Naive thymus-derived CD4-positive, alpha-beta T cell (primary cell): ENCODE data around the gene SCMH1. TPM values are rescaled to one million over a fixed set of nuclear protein-coding genes. Genes with fewer than 3 reads are reported as not detected.
A peak's percentile ranks its signal among the peaks of the same experiment; 100 is the strongest.
"Not testable (repeated sequence)": the region's sequence is repeated elsewhere in the genome, so short reads cannot be mapped to it uniquely, and the experiment has no call there.

Source experiments
- ATAC-seq: fragments of 150-1000 bp; cut with Tn5 transposase; 2 replicates; pipeline ENCODE4 v1.10.0; 2021; ENCODE audit warnings: mild to moderate bottlenecking, moderate library complexity
- CTCF ChIA-PET: fragments of 350-600 bp; sonication (Branson Sonifier 250); formaldehyde crosslinking; loops from one replicate; lab custom pipeline; 2021; ENCODE audit warnings: antibody characterized with exemption; lab: Charles Lee
- POLR2A ChIA-PET: fragments of 350-600 bp; sonication (Branson Sonifier 250); formaldehyde crosslinking; loops from one replicate; lab custom pipeline; 2021; ENCODE audit warnings: antibody characterized with exemption, inconsistent platforms; lab: Charles Lee
- DNase-seq, 9 donors: peaks; one replicate each; pipeline versions ENCODE4 v3.0.0 to v3.0.0-alpha.2; 2020 to 2022; ENCODE audit warnings: mixed read lengths in 1 of 9
- H3K27ac ChIP-seq: one replicate; pipeline ENCODE4 v1.7.0; 2013; ENCODE audit warnings: mild to moderate bottlenecking, low read depth, low read length, moderate library complexity
- H3K27me3 ChIP-seq, 2 donors: one replicate each; pipeline ENCODE4 v1.7.0; 2013; ENCODE audit warnings: low read length in 2 of 2, mild to moderate bottlenecking in 2 of 2, moderate library complexity in 2 of 2; ENCODE audit not compliant: control insufficient read depth in 2 of 2, insufficient read depth in 2 of 2
- H3K36me3 ChIP-seq, 3 experiments: 1 replicate in 2 of 3; 2 replicates in 1 of 3; pipeline ENCODE4 v1.7.0; 2013; ENCODE audit warnings: low read length in 3 of 3, mild to moderate bottlenecking in 3 of 3, moderate library complexity in 1 of 3; ENCODE audit not compliant: insufficient read depth in 3 of 3, control insufficient read depth in 2 of 3
- H3K4me1 ChIP-seq, 2 donors: one replicate each; pipeline ENCODE4 v1.7.0; 2013; ENCODE audit warnings: low read length in 2 of 2, mild to moderate bottlenecking in 2 of 2, moderate library complexity in 1 of 2; ENCODE audit not compliant: control insufficient read depth in 2 of 2, insufficient read depth in 2 of 2
- H3K4me3 ChIP-seq: 2 replicates; pipeline ENCODE4 v1.7.0; 2013; ENCODE audit warnings: mild to moderate bottlenecking, low read length
- H3K9me3 ChIP-seq, 3 experiments: 1 replicate in 2 of 3; 2 replicates in 1 of 3; pipeline ENCODE4 v1.7.0; 2013; ENCODE audit warnings: low read length in 3 of 3; ENCODE audit not compliant: control insufficient read depth in 2 of 3
- H3K27ac Mint-ChIP-seq, 9 donors: one replicate each; pipeline ENCODE4 v1.8.0; 2020 to 2022; ENCODE audit warnings: mixed read lengths in 9 of 9, mild to moderate bottlenecking in 8 of 9, moderate library complexity in 5 of 9, inconsistent platforms in 2 of 9
- H3K27me3 Mint-ChIP-seq, 5 donors: one replicate each; pipeline ENCODE4 v1.8.0; 2021 to 2022; ENCODE audit warnings: mixed read lengths in 5 of 5, mild to moderate bottlenecking in 1 of 5
- H3K36me3 Mint-ChIP-seq, 5 donors: one replicate each; pipeline ENCODE4 v1.8.0; 2020 to 2022; ENCODE audit warnings: mixed read lengths in 5 of 5, mild to moderate bottlenecking in 3 of 5, inconsistent platforms in 1 of 5
- H3K4me1 Mint-ChIP-seq, 7 donors: one replicate each; pipeline ENCODE4 v1.8.0; 2020 to 2022; ENCODE audit warnings: mixed read lengths in 7 of 7, mild to moderate bottlenecking in 3 of 7, inconsistent platforms in 1 of 7
- H3K4me3 Mint-ChIP-seq, 10 donors: one replicate each; pipeline ENCODE4 v1.8.0; 2020 to 2022; ENCODE audit warnings: mild to moderate bottlenecking in 10 of 10, mixed read lengths in 10 of 10, moderate library complexity in 6 of 10, inconsistent platforms in 2 of 10
- H3K9me3 Mint-ChIP-seq, 11 donors: one replicate each; pipeline ENCODE4 v1.8.0; 2020 to 2022; ENCODE audit warnings: mixed read lengths in 11 of 11, mild to moderate bottlenecking in 4 of 11, inconsistent platforms in 1 of 11, moderate library complexity in 1 of 11
- intact Hi-C, 2 donors: fragments of 100-400 bp; cut with micrococcal nuclease; formaldehyde crosslinking; loops; one replicate each; pipeline ENCODE4 v1.15.1; 2023
- polyA plus RNA-seq, 2 donors: library from polyadenylated mRNA; unstranded; fragments of 300-500 nt; fragmentation: Illumina TruSeq; gene quantifications; one replicate each; pipeline ENCODE4 v1.2.3, GENCODE V29; 2021
- total RNA-seq, 6 experiments: library from RNA in 5 of 6; stranded (reverse) in 5 of 6; gene quantifications; 1 replicate in 5 of 6; 2 replicates in 1 of 6; pipeline ENCODE4 v1.2.3 and lab custom pipeline; 2021 to 2026

SCMH1 gene
- total and polyA plus RNA-seq, 7 experiments from 2014 or later, result 3.6 to 18.6 (median 16.8) TPM

DNA sequence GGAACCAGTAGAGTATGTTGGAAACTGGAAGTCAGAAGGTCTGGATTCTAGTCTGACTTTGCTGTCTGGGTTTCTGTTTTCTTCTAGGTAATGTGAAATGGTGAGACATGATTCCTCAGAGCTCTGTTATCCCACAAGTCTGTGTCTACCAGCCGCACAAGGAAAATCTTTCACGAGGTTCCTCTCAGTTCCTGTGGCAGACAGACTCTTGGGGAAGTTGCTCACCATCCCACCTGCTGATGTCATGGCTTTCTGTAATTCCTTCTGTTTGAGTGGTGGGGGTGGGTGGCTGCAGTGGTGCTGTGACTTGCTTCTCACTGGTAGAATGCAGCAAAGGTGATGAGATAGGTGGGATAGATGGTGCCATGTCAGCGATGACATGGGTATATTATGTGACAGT, 17.1 kb upstream of the SCMH1 start:
- no peak for ATAC-seq

DNA sequence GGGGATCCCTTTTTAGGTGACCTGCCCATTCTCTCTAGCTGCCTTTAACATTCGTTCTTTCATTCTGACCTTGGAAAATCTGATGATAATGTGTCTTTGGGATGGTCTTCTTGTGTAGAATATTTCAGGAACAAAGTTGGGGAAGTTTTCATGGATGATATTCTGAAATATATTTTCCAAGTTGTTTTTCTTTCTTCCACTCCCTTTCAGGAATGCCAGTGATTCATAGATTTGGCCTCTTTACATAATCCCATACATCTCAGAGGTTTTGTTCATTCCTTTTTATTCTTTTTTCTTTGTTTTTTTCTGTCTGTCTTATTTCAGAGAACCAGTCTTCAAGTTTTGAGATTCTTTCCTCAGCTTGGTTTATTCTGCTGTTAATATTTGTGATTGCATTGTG, 13.9 kb upstream of the SCMH1 start:
- Mint-ChIP-seq H3K9me3 (peaks cover 0 to 38% (median 11%) of the 10 kb centered on the region in 11 donors), H3K27me3 (peaks cover 30 to 50% (median 33%) of the 10 kb centered on the region in 5 donors), H3K4me1 (no peaks in the 10 kb centered on the region), H3K36me3 (peaks cover 0 to 17% (median 8%) of the 10 kb centered on the region in 5 donors), H3K27ac (no peak overlapping the region), H3K4me3 (no peak overlapping the region)
- ChIA-PET CTCF (no interaction called here), POLR2A (no interaction called here)
- Histone ChIP-seq H3K36me3 (no peaks in the 10 kb centered on the region), H3K4me3 (no peak overlapping the region), H3K27me3 (no peaks in the 10 kb centered on the region), H3K4me1 (no peaks in the 10 kb centered on the region), H3K27ac (no peak overlapping the region), H3K9me3 (no peaks in the 10 kb centered on the region)
- no peak for DNase-seq
- ATAC-seq, result no peak
- intact Hi-C loops, result no loop called here

More for the DNA sequence above, 17.1 kb upstream of the SCMH1 start:
- H3K27me3 Mint-ChIP-seq, result peaks cover 21 to 31% (median 25%) of the 10 kb centered on the region in 5 donors
- H3K36me3 Mint-ChIP-seq, result peaks cover 0 to 17% (median 8%) of the 10 kb centered on the region in 5 donors
- Histone ChIP-seq H3K4me1 (no peaks in the 10 kb centered on the region), H3K27ac (no peak overlapping the region), H3K4me3 (no peak overlapping the region), H3K9me3 (no peaks in the 10 kb centered on the region), H3K36me3 (no peaks in the 10 kb centered on the region), H3K27me3 (no peaks in the 10 kb centered on the region)
- no peak for DNase-seq
- CTCF ChIA-PET, result interaction anchor here (0.6 to 1.3 kb wide), 3 partner anchors 158 to 927 kb away, joined by 3 to 4 read pairs (median 3); no protein-coding TSS in a partner anchor
- POLR2A ChIA-PET, result interaction anchor here (0.7 kb wide), 1 partner anchor 9 kb away, joined by 5 read pairs; no protein-coding TSS in a partner anchor
- no peak overlapping the region for H3K27ac Mint-ChIP-seq
- intact Hi-C loops, result no loop called here
- H3K4me1 Mint-ChIP-seq, result no peaks in the 10 kb centered on the region
- no peak overlapping the region for H3K4me3 Mint-ChIP-seq
- peaks cover 0 to 23% (median 6%) of the 10 kb centered on the region in 11 donors for H3K9me3 Mint-ChIP-seq

DNA sequence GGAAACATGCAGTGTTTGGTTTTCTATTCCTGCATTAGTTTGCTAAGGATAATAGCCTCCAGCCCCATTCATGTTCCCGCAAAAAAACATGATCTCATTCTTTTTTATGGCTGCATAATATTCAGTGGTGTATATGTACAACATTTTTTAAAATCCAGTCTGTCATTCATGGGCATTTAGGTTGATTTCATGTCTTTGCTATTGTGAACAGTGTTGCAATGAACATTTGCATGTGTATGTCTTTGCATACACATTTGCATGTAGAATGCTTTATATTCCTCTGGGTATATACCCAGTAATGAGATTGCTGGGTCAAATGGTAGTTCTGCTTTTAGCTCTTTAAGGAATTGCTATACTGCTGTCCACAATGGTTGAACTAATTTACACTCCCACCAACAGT, 9.0 kb upstream of the SCMH1 start:
- H3K4me1 Mint-ChIP-seq, H3K4me3 ChIP-seq, H3K27ac ChIP-seq, ATAC-seq, H3K4me3 Mint-ChIP-seq, H3K9me3 ChIP-seq, H3K27ac Mint-ChIP-seq, H3K4me1 ChIP-seq, H3K36me3 ChIP-seq, H3K36me3 Mint-ChIP-seq, DNase-seq, intact Hi-C loops, H3K27me3 ChIP-seq: not testable (repeated sequence)
- H3K9me3 Mint-ChIP-seq, result peaks cover 0 to 30% (median 11%) of the 10 kb centered on the region in 11 donors
- peaks cover 15 to 52% (median 26%) of the 10 kb centered on the region in 5 donors for H3K27me3 Mint-ChIP-seq
- ChIA-PET CTCF (interaction anchor here (0.7 kb wide), 1 partner anchor 158 kb away, joined by 3 read pairs; no protein-coding TSS in a partner anchor), POLR2A (interaction anchor here (0.7 kb wide), 1 partner anchor 10 kb away, joined by 3 read pairs; no protein-coding TSS in a partner anchor)

DNA sequence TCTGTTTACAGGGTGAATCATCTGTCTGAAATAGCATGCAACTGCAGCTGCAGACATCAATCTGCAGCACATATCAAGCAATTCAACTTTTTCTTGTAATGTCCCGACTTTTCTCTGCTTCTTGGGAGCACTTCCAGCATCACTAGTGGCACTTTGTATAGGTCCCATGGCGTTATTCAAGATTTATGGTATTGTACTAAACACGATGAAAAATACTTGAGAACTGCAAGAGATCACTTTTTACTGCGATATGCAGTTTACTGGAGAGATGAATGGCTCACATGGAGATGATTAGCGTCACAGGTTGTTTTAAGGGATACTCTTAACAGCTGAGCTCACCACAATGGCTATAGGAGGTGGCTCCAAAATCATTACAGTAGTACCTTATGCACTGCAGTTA, 7.2 kb upstream of the SCMH1 start:
- H3K27me3 Mint-ChIP-seq, result peaks cover 4 to 37% (median 17%) of the 10 kb centered on the region in 5 donors
- Histone ChIP-seq H3K9me3 (no peaks in the 10 kb centered on the region), H3K27ac (no peak overlapping the region), H3K27me3 (no peaks in the 10 kb centered on the region), H3K4me1 (no peaks in the 10 kb centered on the region), H3K4me3 (no peak overlapping the region), H3K36me3 (no peaks in the 10 kb centered on the region)
- peaks cover 0 to 16% (median 4%) of the 10 kb centered on the region in 11 donors for H3K9me3 Mint-ChIP-seq
- DNase-seq (no peak), ATAC-seq (no peak)
- H3K36me3 Mint-ChIP-seq, result peaks cover 0 to 3% (median 0%) of the 10 kb centered on the region in 5 donors
- intact Hi-C loops, result loop anchor here in 1 of 2 donors (10.0 kb wide), 1 partner anchor 385 kb away; the partner anchor contains the start of gene CITED4
- H3K27ac Mint-ChIP-seq, result no peak overlapping the region
- CTCF ChIA-PET, result no interaction called here
- H3K4me1 Mint-ChIP-seq, result peaks cover 0 to 9% (median 0%) of the 10 kb centered on the region in 7 donors
- POLR2A ChIA-PET, result no interaction called here
- H3K4me3 Mint-ChIP-seq, result no peak overlapping the region

DNA sequence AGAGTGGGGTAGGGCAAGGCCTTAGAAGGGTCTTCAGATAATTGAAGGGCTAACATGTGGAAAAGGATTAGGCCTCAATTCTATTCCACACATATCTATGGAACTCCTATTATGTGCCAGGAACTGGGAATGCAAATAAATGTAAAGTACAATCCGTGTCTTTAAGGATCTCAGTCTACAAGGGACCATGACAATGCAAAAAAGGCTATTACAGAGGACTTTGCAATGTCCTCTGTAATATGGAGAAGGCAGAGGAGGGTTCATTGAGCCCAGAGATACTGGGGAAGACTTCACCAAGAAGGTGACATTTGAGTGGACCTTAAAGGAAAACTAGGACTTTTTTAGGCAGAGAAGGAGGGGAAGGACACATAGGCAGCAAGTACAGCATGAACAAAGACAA, 4.5 kb upstream of the SCMH1 start:
- Histone ChIP-seq H3K27ac (no peak overlapping the region), H3K36me3 (no peaks in the 10 kb centered on the region), H3K4me3 (no peak overlapping the region), H3K27me3 (no peaks in the 10 kb centered on the region), H3K4me1 (peaks cover 4 to 8% of the 10 kb centered on the region in 2 donors), H3K9me3 (no peaks in the 10 kb centered on the region)
- Mint-ChIP-seq H3K36me3 (peaks cover 0 to 3% (median 0%) of the 10 kb centered on the region in 5 donors), H3K27me3 (peaks cover 0 to 14% (median 3%) of the 10 kb centered on the region in 5 donors), H3K4me1 (peaks cover 0 to 23% (median 9%) of the 10 kb centered on the region in 7 donors), H3K27ac (no peak overlapping the region), H3K9me3 (peaks cover 0 to 3% (median 0%) of the 10 kb centered on the region in 11 donors), H3K4me3 (no peak overlapping the region)
- ATAC-seq (no peak), DNase-seq (no peak)
- intact Hi-C loops, result loop anchor here in 1 of 2 donors (10.0 kb wide), 1 partner anchor 382 kb away; the partner anchor contains the start of gene CITED4
- CTCF ChIA-PET, result no interaction called here
- POLR2A ChIA-PET, result no interaction called here

DNA sequence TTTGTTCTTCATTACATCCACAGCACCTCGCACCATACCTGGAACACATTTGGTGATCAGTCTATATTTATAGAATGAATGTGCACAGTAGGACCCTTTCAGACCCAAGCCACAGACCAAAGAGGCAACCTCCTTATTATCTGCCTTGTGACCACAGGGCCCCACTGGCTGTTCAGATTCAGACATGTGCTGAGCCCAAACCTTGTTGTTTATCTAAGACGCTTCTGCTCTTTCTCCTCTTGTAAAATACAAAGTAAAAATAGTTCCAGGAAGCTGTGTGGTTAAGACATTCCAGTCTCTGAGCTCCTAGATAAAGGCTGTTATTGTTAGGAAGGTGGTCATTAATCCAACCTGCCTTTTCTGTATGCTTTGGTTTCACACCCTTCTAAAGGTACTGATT, 3.6 kb upstream of the SCMH1 start:
- no peak for ATAC-seq

More for the DNA sequence above, 3.6 kb upstream of the SCMH1 start:
- ChIA-PET CTCF (no interaction called here), POLR2A (no interaction called here)
- Histone ChIP-seq H3K9me3 (no peaks in the 10 kb centered on the region), H3K27ac (no peak overlapping the region), H3K4me1 (peaks cover 10 to 12% of the 10 kb centered on the region in 2 donors), H3K4me3 (no peak overlapping the region), H3K36me3 (no peaks in the 10 kb centered on the region), H3K27me3 (no peaks in the 10 kb centered on the region)
- Mint-ChIP-seq H3K27me3 (peaks cover 0 to 9% (median 0%) of the 10 kb centered on the region in 5 donors), H3K4me3 (no peak overlapping the region), H3K36me3 (peaks cover 0 to 3% (median 0%) of the 10 kb centered on the region in 5 donors), H3K9me3 (peaks cover 0 to 3% (median 0%) of the 10 kb centered on the region in 11 donors), H3K4me1 (peaks cover 5 to 27% (median 14%) of the 10 kb centered on the region in 7 donors), H3K27ac (peak overlapping the region in 1 of 9 donors; percentile 3)
- intact Hi-C loops, result loop anchor here in 1 of 2 donors (10.0 kb wide), 1 partner anchor 381 kb away; the partner anchor contains the start of gene CITED4
- DNase-seq, result no peak
